ENCODE data around the gene NRXN3. TPM values are rescaled to one million over a fixed set of nuclear protein-coding genes. Genes with fewer than 3 reads are reported as not detected.

The NRXN3 gene
- polyA plus RNA-seq, 1 of the 3 experiments (the other 2 are of a cell fraction): 1.6 TPM

DNA sequence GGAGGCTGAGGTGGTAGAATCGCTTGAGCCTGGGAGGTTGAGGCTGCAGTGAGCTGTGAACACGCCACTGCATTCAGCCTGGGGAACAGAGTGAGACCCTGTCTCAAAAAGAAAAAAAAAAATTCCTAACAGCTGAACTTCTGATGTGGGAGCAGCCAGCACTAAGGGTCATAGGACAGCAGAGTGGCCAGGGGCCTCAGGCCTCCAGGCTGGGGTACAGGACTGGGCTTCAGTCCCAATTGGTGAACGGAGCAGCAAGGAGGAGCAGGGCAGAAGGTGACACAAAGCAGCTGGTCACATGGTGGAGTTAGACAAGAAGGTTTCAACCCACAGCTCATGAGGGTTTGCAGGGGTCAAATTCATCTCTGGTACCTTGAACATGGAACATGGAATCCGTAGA lies 40.8 kb upstream of the NRXN3 start:
- DNase-seq: no peak
- TF ChIP-seq, protein P1, sequence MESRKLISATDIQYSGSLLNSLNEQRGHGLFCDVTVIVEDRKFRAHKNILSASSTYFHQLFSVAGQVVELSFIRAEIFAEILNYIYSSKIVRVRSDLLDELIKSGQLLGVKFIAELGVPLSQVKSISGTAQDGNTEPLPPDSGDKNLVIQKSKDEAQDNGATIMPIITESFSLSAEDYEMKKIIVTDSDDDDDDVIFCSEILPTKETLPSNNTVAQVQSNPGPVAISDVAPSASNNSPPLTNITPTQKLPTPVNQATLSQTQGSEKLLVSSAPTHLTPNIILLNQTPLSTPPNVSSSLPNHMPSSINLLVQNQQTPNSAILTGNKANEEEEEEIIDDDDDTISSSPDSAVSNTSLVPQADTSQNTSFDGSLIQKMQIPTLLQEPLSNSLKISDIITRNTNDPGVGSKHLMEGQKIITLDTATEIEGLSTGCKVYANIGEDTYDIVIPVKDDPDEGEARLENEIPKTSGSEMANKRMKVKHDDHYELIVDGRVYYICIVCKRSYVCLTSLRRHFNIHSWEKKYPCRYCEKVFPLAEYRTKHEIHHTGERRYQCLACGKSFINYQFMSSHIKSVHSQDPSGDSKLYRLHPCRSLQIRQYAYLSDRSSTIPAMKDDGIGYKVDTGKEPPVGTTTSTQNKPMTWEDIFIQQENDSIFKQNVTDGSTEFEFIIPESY (IDR thresholded peaks at IDR 0.05; ENCODE audit: borderline replicate concordance, low read depth): no peak
- no peak for TF ChIP-seq TAF1 (IDR thresholded peaks at IDR 0.05; ENCODE audit: borderline replicate concordance, low read depth, low read length)
- TF ChIP-seq TEAD4 (IDR thresholded peaks at IDR 0.05; ENCODE audit: borderline replicate concordance, insufficient read depth): no peak
- TF ChIP-seq, protein P2, sequence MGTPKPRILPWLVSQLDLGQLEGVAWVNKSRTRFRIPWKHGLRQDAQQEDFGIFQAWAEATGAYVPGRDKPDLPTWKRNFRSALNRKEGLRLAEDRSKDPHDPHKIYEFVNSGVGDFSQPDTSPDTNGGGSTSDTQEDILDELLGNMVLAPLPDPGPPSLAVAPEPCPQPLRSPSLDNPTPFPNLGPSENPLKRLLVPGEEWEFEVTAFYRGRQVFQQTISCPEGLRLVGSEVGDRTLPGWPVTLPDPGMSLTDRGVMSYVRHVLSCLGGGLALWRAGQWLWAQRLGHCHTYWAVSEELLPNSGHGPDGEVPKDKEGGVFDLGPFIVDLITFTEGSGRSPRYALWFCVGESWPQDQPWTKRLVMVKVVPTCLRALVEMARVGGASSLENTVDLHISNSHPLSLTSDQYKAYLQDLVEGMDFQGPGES (IDR thresholded peaks at IDR 0.05; ENCODE audit: low read depth, low read length): no peak
- no peak for TF ChIP-seq POLR2AphosphoS5 (IDR thresholded peaks at IDR 0.05; ENCODE audit: low read depth, low read length)
- TF ChIP-seq MEF2A (IDR thresholded peaks at IDR 0.05; ENCODE audit: borderline replicate concordance, low read depth): no peak
- no peak for TF ChIP-seq GABPA (IDR thresholded peaks at IDR 0.05; ENCODE audit: low read depth)
- TF ChIP-seq, protein P3, sequence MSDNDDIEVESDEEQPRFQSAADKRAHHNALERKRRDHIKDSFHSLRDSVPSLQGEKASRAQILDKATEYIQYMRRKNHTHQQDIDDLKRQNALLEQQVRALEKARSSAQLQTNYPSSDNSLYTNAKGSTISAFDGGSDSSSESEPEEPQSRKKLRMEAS (IDR thresholded peaks at IDR 0.05; ENCODE audit: low read depth): no peak
- no peak for TF ChIP-seq FOXM1 (IDR thresholded peaks at IDR 0.05; ENCODE audit: low read depth)
- no peak for TF ChIP-seq FOXJ3 (CRISPR knock-in tag; IDR thresholded peaks at IDR 0.05)
- no peak for TF ChIP-seq TCF12 (IDR thresholded peaks at IDR 0.05)
- no peak for TF ChIP-seq NRF1 (IDR thresholded peaks at IDR 0.05; ENCODE audit: low read depth, low read length)
- no peak overlapping the region for H3K4me3 ChIP-seq (ENCODE audit: low read depth in 2 of 2, low read length in 1 of 2)
- H3K27ac ChIP-seq (ENCODE audit: low read depth in 2 of 2, low read length in 1 of 2): no peak overlapping the region
- H3K4me1 ChIP-seq (ENCODE audit: control insufficient read depth in 1 of 2, insufficient read depth in 2 of 2, low read depth in 1 of 2, low read length in 1 of 2): no peaks in the 10 kb centered on the region
- no peaks in the 10 kb centered on the region for H3K27me3 ChIP-seq (ENCODE audit: insufficient read depth)
- no peaks in the 10 kb centered on the region for H3K9me3 ChIP-seq
- WGBS (ENCODE audit: low lambda C conversion rate): 41% methylated on average over 4 of the region's 4 CpGs
- no peaks in the 10 kb centered on the region for H3F3A ChIP-seq (replicated peaks; ENCODE audit: insufficient read depth)
- no peaks in the 10 kb centered on the region for H3K9me2 ChIP-seq
- H3K36me3 ChIP-seq (replicated peaks in 1 of 2; ENCODE audit: control insufficient read depth in 1 of 2, insufficient read depth in 2 of 2, low read length in 1 of 2): no peaks in the 10 kb centered on the region
- POLR2A ChIA-PET: no interaction called here
- no peak overlapping the region for H3K4me2 ChIP-seq
- H4K20me1 ChIP-seq (ENCODE audit: insufficient read depth): no peaks in the 10 kb centered on the region
- no peak overlapping the region for H3K9ac ChIP-seq
- CTCF ChIA-PET: no interaction called here
- H3K79me2 ChIP-seq (ENCODE audit: insufficient read depth): no peaks in the 10 kb centered on the region
- no peak overlapping the region for H2AFZ ChIP-seq (ENCODE audit: low read depth)

DNA sequence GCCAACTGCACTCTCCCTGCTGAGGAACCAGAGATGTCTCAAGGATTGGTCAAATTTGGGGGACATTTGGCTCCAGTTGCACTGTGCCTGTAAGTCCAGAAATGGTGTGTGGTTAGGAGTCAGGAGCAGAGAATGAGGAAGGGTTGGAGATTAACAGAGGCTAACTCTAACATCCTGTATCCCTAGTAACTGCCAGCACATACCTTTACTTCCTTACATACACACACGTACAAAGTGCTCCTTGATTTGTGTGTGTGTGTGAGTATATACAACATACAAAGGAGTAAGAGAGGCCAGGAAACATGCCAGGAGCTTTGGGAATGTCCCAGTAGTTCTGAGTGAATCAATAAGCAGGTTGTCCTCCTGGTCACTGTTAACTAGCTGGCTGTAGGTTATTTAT lies 39.8 kb upstream of the NRXN3 start:
- H3K27ac ChIP-seq (ENCODE audit: low read depth in 2 of 2, low read length in 1 of 2): no peak overlapping the region
- no peaks in the 10 kb centered on the region for H3K27me3 ChIP-seq (ENCODE audit: insufficient read depth)
- CTCF ChIA-PET: no interaction called here
- no peak overlapping the region for H3K4me3 ChIP-seq (ENCODE audit: low read depth in 2 of 2, low read length in 1 of 2)
- no peak overlapping the region for H3K9ac ChIP-seq
- POLR2A ChIA-PET: no interaction called here
- H3F3A ChIP-seq (replicated peaks; ENCODE audit: insufficient read depth): no peaks in the 10 kb centered on the region
- H3K36me3 ChIP-seq (replicated peaks in 1 of 2; ENCODE audit: control insufficient read depth in 1 of 2, insufficient read depth in 2 of 2, low read length in 1 of 2): no peaks in the 10 kb centered on the region
- H3K9me3 ChIP-seq: no peaks in the 10 kb centered on the region
- 27% methylated on average over 1 of the region's 1 CpG for WGBS (ENCODE audit: low lambda C conversion rate)
- no peaks in the 10 kb centered on the region for H3K79me2 ChIP-seq (ENCODE audit: insufficient read depth)
- H2AFZ ChIP-seq (ENCODE audit: low read depth): no peak overlapping the region
- H3K4me1 ChIP-seq (ENCODE audit: control insufficient read depth in 1 of 2, insufficient read depth in 2 of 2, low read depth in 1 of 2, low read length in 1 of 2): no peaks in the 10 kb centered on the region
- H3K9me2 ChIP-seq: no peaks in the 10 kb centered on the region
- H3K4me2 ChIP-seq: no peak overlapping the region
- no peak for DNase-seq
- TF ChIP-seq JUND (IDR thresholded peaks at IDR 0.05) (no peak), GABPA (IDR thresholded peaks at IDR 0.05; ENCODE audit: low read depth) (no peak), EP300 (IDR thresholded peaks at IDR 0.05; ENCODE audit: borderline replicate concordance in 1 of 2, low read depth in 1 of 2, low read length in 1 of 2) (no peak), YY1 (IDR thresholded peaks at IDR 0.05; ENCODE audit: low read depth) (no peak), RCOR1 (IDR thresholded peaks at IDR 0.05; ENCODE audit: low read length) (no peak), ELF1 (IDR thresholded peaks at IDR 0.05) (no peak), CHD2 (IDR thresholded peaks at IDR 0.05; ENCODE audit: low read length, partially characterized antibody) (no peak)
- TF ChIP-seq, protein P4, sequence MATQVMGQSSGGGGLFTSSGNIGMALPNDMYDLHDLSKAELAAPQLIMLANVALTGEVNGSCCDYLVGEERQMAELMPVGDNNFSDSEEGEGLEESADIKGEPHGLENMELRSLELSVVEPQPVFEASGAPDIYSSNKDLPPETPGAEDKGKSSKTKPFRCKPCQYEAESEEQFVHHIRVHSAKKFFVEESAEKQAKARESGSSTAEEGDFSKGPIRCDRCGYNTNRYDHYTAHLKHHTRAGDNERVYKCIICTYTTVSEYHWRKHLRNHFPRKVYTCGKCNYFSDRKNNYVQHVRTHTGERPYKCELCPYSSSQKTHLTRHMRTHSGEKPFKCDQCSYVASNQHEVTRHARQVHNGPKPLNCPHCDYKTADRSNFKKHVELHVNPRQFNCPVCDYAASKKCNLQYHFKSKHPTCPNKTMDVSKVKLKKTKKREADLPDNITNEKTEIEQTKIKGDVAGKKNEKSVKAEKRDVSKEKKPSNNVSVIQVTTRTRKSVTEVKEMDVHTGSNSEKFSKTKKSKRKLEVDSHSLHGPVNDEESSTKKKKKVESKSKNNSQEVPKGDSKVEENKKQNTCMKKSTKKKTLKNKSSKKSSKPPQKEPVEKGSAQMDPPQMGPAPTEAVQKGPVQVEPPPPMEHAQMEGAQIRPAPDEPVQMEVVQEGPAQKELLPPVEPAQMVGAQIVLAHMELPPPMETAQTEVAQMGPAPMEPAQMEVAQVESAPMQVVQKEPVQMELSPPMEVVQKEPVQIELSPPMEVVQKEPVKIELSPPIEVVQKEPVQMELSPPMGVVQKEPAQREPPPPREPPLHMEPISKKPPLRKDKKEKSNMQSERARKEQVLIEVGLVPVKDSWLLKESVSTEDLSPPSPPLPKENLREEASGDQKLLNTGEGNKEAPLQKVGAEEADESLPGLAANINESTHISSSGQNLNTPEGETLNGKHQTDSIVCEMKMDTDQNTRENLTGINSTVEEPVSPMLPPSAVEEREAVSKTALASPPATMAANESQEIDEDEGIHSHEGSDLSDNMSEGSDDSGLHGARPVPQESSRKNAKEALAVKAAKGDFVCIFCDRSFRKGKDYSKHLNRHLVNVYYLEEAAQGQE (IDR thresholded peaks at IDR 0.05; ENCODE audit: low read depth, low read length): no peak
- no peaks in the 10 kb centered on the region for H4K20me1 ChIP-seq (ENCODE audit: insufficient read depth)

All from SK-N-SH (cell line).